Activated CD4-positive, alpha-beta T cell treated with anti-CD3 and anti-CD28 coated beads for 1 hour (primary cell): Measurements from ENCODE around the gene ATP8B1.
"Not testable (repeated sequence)": the region's sequence is repeated elsewhere in the genome, so short reads cannot be mapped to it uniquely, and the experiment has no call there.

Source experiments
- DNase-seq: peaks from one replicate; pipeline ENCODE4 v3.0.0-alpha.2; 2020

Gene ATP8B1

DNA sequence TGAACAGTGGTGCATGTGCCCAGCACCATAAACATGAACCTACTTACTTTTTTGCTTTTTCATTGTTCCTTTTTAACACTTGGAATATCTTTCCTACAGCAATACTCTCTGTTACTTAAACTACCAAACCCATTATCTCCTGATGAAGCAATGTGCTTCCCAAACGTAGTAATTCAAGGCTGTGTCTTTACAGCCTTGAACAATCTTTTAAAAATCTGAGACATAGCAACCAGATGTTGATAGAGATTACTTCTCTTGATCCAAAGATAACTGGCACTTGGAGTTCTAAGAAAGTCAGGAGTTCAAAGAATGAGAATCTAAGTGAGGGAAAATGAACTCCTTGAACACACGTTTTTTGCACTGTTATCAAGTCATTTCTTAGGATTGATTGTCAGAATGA lies 40.4 kb downstream of the ATP8B1 start:
- DNase-seq, result no peak

DNA sequence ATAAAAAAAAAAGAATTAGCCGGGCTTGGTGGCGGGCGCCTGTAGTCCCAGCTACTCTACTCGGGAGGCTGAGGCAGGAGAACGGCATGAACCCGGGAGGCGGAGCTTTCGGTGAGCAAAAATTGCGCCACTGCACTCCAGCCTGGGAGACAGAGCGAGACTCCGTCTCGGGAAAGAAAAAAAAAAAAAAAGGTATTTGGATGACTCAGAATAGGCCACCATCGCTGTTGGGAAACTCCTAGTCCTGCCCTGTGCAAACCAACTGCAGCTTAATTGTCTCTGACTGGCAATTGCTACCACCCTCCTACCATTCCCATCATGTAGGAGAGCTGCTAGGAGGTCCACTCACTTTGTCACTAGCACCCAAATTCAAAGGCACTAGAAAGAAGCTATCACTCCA lies 43.5 kb downstream of the ATP8B1 start:
- DNase-seq, result no peak

DNA sequence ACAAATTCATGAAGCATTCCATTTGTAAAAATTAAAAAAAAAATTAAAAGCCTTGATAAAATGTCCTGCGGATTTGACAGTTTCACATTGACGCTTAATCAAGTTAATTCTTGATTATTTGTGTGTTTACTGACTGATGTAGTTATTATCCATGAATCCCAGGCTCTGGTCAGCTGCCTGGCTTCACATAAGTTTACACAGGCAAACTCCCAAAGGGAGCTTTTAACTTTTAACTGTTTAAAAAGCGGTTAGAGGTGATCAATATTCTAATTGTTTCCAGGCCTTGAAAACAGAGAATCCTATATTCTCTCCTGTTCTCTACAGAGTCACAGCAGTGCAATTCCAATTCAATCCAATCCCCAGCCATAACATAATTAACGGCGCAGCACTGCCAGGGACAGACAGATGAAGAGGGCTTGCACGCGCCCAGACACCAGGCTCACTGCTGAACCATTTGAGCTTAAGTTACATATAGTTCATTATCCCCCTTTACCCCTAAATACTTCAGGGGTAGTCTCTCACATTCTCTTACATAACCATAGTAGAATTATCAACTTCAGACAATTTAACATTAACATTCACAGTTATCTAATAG lies 47.5 kb downstream of the ATP8B1 start:
- no peak for DNase-seq

DNA sequence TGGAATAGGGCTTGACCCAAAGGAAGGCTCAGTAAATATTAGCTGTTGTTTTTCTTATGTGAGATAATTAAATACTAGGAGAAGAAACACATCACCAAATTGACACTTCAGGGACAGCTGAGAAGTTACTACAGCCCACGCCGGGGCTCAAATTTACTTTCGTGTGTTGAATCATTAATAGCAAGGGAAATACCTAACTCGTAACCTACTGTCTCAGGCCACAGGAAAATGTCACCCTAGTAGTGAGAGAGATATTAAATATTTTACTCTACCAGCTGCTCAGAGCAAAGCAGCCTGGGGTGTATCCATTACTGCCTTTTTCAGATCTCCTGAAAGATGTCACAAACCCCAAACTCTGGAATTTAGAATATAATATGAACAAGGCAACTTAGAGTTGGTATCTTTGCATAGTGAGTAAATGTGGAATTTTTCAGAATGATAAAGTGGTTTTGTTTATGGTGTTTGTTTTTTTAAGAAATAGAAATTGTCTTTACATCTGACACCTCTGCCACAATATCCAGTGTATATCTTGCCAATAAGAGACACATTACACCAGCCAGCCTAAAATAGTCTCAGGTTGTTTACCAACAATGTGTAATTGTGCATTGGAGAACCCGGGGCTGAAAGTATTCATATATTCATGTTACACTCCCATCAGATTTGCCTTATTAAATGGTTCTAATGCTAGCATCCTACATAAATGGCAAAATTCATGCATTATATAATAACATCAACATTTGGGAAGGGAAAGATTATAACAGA lies 48.4 kb downstream of the ATP8B1 start:
- no peak for DNase-seq

DNA sequence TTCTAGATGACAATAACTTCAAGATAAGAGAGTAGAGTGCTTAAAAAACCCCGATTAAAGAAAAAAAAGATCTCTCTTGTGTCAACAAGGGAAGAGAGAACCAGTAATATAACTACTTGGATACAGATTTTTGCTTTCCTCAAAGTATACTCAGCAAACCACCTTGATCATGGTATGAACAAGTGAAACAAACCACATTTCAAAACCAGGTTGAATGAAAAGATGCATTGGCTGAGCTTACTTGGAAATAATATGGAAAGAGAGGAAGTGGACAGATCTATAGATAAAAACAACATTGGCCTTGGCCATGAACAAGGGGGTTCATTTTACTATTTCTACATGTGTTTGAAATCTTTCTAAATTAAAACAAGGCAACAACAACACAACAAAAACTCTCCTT lies 50.1 kb downstream of the ATP8B1 start:
- no peak for DNase-seq

DNA sequence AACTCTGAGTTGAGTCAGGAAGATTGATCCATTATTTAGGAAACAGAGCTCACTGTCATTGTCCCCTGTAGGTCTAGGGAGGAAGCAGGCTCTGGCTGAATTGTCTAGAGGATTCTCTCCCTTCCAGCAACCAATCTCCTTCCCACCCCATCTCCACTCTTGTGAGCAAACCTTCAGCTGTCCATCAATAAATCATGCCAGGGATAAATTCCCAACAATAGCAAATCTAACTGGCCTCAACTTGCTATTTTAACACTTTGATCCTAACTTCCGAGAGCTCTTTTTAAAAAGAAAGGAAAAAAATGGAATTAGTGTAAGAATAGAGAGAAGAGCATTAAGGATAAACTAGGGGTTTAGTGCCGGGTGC lies 53.5 kb downstream of the ATP8B1 start:
- no peak for DNase-seq

DNA sequence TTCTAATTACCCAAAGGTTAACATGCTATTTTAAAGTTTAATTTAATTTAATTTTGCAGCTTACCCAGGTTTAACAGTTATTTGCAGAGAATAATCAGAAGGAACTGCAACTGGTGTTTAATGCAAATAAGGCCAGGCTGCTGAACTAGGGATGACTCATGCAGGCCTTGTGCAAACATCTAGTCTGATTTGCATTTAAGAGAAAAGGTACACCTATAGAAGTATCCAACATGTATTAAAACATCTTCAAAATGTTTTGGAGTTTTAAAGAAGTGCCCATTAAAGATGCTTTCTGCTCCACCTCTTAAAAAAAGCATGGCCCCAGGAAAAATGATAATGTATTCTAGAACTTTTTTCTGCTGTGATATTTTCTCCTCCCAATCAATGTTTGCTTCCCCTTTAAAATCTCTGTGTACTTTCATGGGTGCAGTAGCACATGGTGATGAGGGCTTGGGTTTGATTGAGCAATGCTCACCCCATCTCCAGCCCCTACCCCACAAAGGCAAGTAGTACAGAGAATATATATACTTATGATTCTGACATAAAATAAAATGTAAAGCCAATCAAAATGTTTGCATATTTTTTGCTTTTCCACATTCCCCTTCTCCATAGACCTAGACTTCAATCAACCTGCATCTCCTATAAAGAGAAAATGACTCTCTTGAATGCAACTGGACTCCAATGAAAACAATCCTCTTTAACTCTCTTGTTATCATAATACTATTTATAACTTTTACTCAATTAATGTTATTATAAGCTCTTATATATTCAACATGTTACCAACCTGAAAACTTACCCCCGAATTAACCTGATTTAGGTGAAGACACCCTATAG lies 54.1 kb downstream of the ATP8B1 start:
- DNase-seq, result no peak

DNA sequence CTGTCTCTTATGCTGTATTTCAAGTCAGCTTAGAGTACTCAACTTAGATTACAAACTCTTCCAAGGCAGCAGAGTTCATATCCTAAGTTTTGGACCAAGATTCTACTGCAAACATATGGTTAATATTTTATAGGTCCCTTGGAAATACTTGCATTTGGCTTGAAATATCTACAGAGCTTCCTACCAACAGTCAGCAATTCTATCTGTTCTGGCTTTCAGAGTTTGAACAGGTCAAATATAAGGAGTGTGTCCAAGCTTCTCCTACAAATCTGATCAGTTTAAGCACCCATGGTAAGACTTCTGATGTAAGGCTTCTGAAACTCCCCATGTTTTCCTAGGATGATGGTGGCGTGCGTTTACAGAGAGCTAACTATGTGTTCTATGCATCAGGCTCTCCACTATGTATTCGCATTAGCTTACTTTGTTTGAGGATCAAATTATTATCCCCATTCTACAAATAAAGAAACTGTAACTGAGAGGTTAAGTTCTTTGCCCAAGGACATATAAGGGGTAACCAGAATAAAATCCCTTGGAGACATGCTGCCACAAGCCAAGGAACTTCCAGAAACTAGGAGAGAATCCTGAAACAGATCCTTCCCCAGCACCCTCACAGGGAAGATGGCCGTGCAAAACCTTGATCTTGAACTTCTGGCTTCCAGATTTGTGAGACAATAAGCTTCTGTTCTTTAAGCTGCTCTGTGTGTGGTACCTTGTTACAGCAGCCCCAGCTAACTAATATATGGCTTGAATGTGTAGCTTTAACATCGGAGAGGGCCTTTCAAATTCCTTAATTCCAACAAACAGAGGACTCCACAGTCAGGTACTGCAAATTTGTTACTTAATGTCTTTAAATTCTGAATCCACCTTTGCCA lies 55.1 kb downstream of the ATP8B1 start:
- DNase-seq, result no peak

DNA sequence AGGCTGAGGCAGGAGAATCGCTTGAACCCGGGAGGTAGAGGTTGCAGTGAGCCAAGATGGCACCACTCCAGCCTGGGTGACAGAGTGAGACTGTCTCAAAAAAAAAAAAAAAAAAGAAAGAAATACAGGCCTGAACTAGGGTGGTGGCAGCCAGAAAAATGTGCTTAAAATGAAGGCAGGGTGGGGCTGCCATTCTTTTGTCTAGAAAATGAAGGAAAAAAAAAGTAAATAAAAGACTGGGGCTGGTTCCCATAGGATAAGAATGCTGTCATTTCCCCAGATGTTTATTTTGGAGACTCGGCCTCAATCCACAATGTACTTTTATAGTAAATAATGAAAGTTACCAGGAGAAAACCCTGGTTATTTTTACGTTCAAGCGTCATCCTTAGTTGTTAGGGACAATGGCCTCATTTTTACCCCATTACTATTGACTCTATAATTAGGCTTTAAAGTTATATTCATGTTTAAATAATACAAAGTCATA lies 58.9 kb downstream of the ATP8B1 start:
- DNase-seq, result no peak

DNA sequence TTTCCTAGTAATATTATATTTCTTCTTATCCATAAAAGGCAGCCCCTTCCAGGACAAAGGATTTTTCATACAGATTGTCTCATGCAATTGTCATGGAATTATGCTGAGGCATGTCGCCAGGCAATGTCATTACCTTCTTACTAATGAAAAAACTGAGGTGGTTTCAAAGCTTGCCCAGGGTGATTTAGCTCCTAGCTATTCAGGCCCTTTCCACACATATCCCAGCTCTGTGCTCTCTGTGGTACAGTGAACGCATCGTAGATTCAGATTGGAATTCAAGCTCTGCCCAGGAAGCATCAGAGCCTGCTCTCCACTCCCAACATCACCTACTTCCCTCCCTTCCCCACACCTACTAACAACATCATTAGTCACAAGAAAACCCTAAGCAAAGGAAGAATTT lies 60.1 kb downstream of the ATP8B1 start:
- no peak for DNase-seq

DNA sequence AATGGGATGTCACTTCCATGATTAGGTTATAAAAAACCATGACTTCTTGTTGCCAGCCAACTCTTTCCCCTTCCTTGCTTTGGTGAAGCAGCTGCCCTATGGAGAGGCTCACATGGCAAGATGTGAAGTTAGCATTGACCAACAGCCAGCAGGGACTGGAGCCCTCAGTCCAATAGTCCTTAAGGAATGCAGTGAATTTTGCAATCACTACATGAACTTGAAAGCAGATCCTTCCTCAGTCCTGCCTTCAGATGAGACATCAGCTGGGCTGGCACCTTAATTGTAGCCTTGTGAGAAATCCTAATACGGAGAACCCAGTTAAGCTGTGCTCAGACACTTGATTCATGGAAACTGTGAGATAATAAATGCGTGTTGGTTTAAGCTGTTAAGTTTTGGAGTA lies 61.8 kb downstream of the ATP8B1 start:
- DNase-seq, result no peak

DNA sequence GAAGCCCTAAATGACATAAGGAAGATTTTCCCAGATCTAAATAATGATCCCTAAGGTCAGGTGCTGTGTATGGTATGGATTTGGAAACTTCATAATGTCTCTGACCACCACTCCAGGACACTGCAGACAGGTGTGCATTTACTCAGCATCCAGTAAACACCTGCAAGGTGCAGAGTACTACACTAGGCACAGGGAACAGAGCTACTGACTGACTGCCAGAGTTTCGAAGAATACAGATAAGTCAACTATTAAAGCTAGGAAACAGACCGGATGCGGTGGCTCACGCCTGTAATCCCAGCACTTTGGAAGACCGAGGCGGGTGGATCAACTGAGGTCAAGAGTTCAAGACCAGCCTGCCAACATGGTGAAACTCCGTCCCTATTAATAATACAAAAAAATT lies 65.0 kb downstream of the ATP8B1 start:
- no peak for DNase-seq

DNA sequence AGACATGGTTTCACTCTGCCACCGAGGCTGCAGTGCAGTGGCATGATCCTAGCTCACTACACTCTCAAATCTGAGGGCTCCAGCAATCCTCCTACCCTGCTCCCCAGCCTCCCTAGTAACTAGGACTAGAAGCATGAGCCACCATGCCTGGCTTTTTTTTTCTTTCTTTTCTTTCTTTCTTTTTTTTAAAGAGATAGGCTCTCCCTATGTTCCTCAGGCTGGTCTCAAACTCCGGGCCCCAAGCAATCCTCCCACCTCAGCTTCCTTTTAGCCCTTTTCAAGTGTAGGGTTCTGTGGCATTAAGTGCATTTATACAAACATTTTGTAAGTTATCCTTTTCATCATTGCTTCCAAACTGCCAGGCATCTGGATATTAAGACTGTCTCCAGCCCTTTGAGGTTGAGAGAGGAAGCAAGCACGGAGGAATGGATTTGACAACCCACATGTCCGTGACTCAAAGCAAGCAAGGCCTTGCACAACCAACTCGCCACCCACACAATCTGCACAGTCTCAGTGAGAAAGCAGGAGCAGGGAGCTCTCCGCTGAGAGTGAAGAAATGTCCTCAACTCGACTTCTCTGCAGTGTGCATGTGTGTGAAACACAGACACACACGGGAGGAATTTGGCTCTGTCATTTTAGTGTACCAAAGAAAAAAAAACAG lies 65.6 kb downstream of the ATP8B1 start:
- DNase-seq, result no peak

DNA sequence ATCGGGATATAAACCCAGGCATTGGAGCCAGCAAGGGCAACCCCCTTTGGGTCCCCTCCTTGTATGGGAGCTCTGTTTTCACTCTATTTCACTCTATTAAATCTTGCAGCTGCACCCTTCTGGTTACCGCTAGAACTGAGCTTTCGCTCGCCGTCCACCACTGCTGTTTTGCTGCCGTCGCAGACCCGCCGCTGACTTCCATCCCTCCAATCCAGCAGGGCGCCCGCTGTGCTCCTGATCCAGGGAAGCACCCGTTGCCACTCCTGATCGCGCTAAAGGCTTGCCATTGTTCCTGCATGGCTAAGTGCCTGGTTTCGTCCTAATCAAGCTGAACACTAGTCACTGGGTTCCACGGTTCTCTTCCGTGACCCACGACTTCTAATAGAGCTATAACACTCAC lies 68.1 kb downstream of the ATP8B1 start:
- DNase-seq, result not testable (repeated sequence)

DNA sequence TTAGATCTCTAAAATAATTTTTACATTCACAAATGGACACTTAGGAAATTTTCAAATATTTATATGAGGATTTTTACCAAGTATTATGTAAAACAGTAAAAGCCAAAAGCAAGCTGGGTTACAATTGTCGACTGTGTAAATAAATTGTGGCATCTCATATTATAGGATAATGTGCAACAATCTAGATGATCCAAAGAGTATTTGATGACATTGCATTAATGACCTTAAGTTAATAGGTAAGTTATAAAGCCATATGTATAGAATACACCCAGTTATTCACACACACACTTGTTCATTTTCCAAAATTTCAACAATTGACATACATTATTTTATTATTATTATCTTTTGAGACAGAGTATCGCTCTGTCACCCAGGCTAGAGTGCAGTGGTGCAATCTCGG lies 69.3 kb downstream of the ATP8B1 start:
- DNase-seq, result no peak

DNA sequence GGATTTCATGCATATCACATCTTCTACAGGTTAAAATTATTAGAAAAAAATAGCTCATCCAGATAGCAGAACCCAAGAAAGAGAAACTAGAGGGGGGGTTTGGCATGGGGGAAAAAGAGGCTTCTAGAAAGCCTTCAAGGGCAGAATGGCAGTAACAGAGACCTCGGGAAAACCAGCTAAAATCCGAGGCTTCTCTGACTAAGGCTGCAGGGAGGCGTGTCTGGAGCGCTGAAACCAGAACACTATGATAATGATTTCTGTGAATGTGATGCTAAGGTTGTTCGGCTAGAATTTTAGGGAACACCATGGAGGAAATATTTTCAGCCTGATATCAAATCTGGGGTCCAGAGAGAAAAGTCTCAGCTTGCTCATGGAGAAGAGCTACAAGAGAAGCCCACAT lies 73.0 kb downstream of the ATP8B1 start:
- DNase-seq, result no peak

DNA sequence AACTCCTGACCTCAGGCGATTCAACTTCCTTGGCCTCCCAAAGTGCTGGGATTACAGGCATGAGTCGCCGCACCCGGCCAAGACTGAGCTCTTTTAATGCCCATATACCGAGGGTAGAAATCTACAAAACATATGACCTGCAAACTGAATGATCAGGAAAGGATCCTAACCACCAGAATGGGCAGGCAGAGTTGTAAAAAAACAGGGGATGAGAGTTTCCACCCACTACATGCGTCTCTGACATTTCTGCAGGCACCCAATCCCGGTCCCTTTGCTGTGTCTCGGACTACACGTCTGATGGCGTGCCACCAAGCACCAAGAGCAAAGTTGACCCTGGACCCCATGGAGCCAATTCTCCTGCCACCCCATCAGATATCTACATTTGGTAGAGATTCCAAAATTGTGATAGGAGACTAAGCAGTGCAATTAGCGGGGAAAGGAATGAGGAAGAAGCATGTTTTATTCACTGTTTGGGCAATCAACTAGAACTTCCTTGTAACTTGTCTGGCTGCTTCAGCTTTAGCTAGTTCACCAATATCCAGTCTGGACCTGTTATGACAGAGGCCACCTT lies 74.1 kb downstream of the ATP8B1 start:
- no peak for DNase-seq

DNA sequence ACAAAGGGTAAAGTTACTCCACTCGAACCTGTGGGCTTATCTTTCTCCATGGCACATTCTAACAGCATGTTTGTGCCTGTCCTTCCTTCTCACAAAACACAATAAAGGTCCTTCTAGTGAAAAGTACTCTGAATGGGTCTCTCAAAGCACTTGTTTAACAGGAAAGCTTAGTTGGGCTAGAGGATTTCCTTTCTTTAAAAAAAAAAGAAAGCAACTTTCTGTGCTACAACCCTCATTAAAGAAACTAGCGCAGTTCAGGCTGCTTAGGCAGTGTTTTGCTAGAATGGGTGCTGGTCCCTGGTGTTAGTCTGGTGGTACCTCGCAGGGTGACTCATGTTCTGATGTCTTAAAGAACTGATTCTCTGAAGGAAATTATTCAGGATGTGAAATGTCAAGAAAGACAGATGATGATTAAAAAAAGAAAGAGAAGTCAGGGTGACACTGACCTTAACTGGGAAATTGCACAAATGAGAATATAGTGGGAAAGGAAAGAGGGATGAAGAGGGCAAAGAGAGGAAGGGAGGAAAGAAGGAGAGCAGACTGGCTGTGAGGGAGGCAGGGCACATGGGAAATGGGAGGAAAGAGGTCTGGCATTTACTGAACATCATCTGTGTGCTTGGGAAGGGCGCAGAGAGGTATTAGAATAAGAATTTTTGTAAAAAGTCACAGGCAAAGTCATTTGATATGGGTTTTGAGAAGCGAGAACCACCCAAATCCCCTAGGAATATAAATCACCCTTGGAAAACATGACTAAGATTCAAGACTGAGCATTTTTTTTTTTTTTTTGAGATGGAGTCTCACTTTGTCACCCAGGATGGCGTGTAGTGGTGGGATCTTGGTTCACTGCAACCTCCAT lies 74.9 kb downstream of the ATP8B1 start:
- no peak for DNase-seq

DNA sequence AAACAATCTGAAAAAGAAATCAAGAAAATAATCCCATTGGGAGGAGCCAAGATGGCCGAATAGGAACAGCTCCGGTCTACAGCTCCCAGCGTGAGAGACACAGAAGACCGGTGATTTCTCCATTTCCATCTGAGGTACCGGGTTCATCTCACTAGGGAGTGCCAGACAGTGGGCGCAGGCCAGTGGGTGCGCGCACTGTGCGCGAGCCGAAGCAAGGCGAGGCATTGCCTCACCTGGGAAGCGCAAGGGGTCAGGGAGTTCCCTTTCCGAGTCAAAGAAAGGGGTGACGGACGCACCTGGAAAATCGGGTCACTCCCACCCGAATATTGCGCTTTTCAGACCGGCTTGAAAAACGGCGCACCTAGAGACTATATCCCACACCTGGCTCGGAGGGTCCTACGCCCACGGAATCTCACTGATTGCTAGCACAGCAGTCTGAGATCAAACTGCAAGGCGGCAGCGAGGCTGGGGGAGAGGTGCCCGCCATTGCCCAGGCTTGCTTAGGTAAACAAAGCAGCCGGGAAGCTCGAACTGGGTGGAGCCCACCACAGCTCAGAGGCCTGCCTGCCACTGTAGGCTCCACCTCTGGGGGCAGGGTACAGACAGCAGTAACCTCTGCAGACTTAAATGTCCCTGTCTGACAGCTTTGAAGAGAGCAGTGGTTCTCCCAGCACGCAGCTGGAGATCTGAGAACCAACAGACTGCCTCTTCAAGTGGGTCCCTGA lies 83.7 kb downstream of the ATP8B1 start:
- not testable (repeated sequence) for DNase-seq

DNA sequence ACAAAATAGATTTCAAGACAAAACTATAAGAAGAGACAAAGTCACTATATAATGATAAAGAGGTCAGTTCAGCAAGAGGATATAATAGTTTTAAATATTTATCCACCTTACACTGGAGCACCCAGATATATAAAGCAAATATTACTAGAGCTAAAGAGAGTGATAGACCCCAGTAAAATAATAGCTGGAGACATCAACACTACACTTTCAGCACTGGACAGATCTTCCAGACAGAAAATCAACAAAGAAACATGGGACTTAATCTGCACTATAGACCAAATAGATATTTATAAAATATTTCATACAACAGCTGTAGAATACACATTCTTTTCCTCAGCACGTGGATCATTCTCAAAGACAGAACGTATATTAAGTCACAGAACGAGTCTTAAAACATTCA lies 86.6 kb downstream of the ATP8B1 start:
- DNase-seq, result no peak
